Smooth muscle cell (in vitro differentiated cells): Measurements from ENCODE around the gene ROM1. TPM values are rescaled to one million over a fixed set of nuclear protein-coding genes. Genes with fewer than 3 reads are reported as not detected.
A peak's percentile ranks its signal among the peaks of the same experiment; 100 is the strongest.
"Not testable (repeated sequence)": the region's sequence is repeated elsewhere in the genome, so short reads cannot be mapped to it uniquely, and the experiment has no call there.

Experiments
- DNase-seq: peaks from one replicate; lab custom pipeline; 2025; ENCODE audit not compliant: unreplicated experiment; lab: John Stamatoyannopoulos, UW
- H2AFZ ChIP-seq: fragments of 200-600 bp; sonication (generic); 2 replicates; pipeline ENCODE4 v1.6.0; 2016; ENCODE audit warnings: antibody characterized with exemption, low read depth, mild to moderate bottlenecking
- H3F3A ChIP-seq: fragments of 200-600 bp; sonication (generic); 2 replicates; pipeline ENCODE4 v1.6.0; 2017; ENCODE audit warnings: antibody characterized with exemption, low read depth
- H3K27ac ChIP-seq: fragments of 200-600 bp; sonication (generic); 2 replicates; pipeline ENCODE4 v1.5.1; 2016; ENCODE audit warnings: low read depth, mild to moderate bottlenecking
- H3K27me3 ChIP-seq: fragments of 200-600 bp; sonication (generic); 2 replicates; pipeline ENCODE4 v1.6.1; 2016; ENCODE audit warnings: low read depth, mild to moderate bottlenecking
- H3K36me3 ChIP-seq: fragments of 200-600 bp; sonication (generic); 2 replicates; pipeline ENCODE4 v1.5.1; 2016; ENCODE audit warnings: low read depth
- H3K4me1 ChIP-seq: fragments of 200-600 bp; sonication (generic); 2 replicates; pipeline ENCODE4 v1.5.1; 2016; ENCODE audit warnings: low read depth
- H3K4me2 ChIP-seq: fragments of 200-600 bp; sonication (generic); 2 replicates; pipeline ENCODE4 v1.6.0; 2016; ENCODE audit warnings: mild to moderate bottlenecking
- H3K4me3 ChIP-seq: fragments of 200-600 bp; sonication (generic); 2 replicates; pipeline ENCODE4 v1.5.1; 2016; ENCODE audit warnings: mild to moderate bottlenecking
- H3K79me2 ChIP-seq: fragments of 200-600 bp; sonication (generic); 2 replicates; pipeline ENCODE4 v1.6.0; 2016; ENCODE audit warnings: low read depth, mild to moderate bottlenecking
- H3K9ac ChIP-seq: fragments of 200-600 bp; sonication (generic); 2 replicates; pipeline ENCODE4 v1.6.0; 2016; ENCODE audit warnings: low read depth
- H3K9me3 ChIP-seq: fragments of 200-600 bp; sonication (generic); replicated peaks from 2 replicates; pipeline ENCODE4 v1.5.1; 2016; ENCODE audit warnings: low read depth
- H4K20me1 ChIP-seq: fragments of 200-600 bp; sonication (generic); 2 replicates; pipeline ENCODE4 v1.6.0; 2016; ENCODE audit warnings: low read depth
- CTCF ChIP-seq: fragments of 200-600 bp; sonication (generic); IDR thresholded peaks from 2 replicates; pipeline ENCODE4 v1.5.1; 2017; ENCODE audit warnings: borderline replicate concordance, mild to moderate bottlenecking, antibody characterized with exemption; ENCODE audit not compliant: insufficient read depth, poor library complexity, severe bottlenecking
- WGBS: methylation state at CpG from one replicate; pipeline ENCODE4 v1.1.7; 2016; ENCODE audit warnings: low lambda C conversion rate; 5-methylcytosine and 5-hydroxymethylcytosine counted together
- polyA plus RNA-seq: library from polyadenylated mRNA; unstranded; fragments of >200 nt; fragmentation: Nextera tagmentation; extraction: Ambion mirVana; gene quantifications from 2 replicates; pipeline ENCODE4 v1.2.1, GENCODE V29; 2016
- total RNA-seq: library from RNA; depleted of rRNA; stranded (reverse); fragments of >200 nt; gene quantifications from 2 replicates; pipeline ENCODE4 v1.2.3, GENCODE V29; 2014

Gene ROM1
- total and polyA plus RNA-seq, 2 experiments from 2014 or later, result 1.4 to 4.0 TPM

DNA sequence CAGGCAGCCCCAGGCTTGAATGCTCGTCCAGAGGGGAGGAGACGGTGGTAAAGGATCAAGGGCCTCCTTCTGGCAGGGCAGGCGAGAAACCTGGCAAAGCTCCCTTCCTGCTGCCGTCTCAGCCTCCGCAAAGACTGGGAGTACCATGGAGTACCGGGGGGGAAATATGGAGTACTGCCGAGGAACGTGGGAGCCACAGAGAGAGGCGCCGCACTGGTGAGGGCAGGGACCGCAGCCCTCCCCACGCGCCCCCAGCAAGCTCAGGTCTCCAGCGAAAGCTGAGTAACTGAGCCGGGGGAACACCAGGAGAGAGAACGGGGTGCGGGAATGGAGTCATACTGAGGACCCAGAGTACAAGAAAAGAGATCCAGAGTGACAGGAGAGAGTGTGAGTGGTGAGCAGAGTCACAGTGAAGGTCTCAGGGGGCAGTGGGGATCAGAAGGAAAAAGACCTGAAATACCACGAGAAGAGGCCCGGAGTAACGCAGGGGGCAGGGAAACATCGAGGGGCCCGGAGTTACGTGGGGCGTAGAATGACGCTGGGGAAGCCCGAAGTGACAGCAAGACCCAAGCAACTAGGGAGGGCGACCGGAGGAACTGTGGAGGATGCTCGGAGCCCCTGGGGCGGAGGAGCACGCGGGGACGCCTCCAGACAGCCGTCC, 1.2 kb upstream of the ROM1 start:
- Histone ChIP-seq H3K27ac (peak overlapping the region; percentile 56), H3K79me2 (peaks cover 8% of the 10 kb centered on the region), H3K9me3 (no peaks in the 10 kb centered on the region), H3K4me1 (peaks cover 11% of the 10 kb centered on the region), H4K20me1 (no peaks in the 10 kb centered on the region), H3K4me3 (peak overlapping the region; percentile 78), H3F3A (peaks cover 12% of the 10 kb centered on the region), H3K27me3 (no peaks in the 10 kb centered on the region), H2AFZ (peak overlapping the region; percentile 46), H3K36me3 (no peaks in the 10 kb centered on the region), H3K9ac (peak overlapping the region; percentile 79), H3K4me2 (peak overlapping the region; percentile 82)
- WGBS, result 3% methylated on average over 26 of the region's 34 CpGs
- DNase-seq, result no peak
- TF ChIP-seq CTCF, result no peak

GRCh38 chr11:62613291-62613778, 278 bp downstream of the ROM1 start:
- Histone ChIP-seq H3K9me3 (no peaks in the 10 kb centered on the region), H3F3A (peaks cover 12% of the 10 kb centered on the region), H3K27ac (no peak overlapping the region), H4K20me1 (no peaks in the 10 kb centered on the region), H3K36me3 (no peaks in the 10 kb centered on the region), H3K79me2 (peaks cover 8% of the 10 kb centered on the region), H2AFZ (no peak overlapping the region), H3K4me1 (peaks cover 11% of the 10 kb centered on the region), H3K4me2 (peak overlapping the region; percentile 82), H3K4me3 (no peak overlapping the region), H3K27me3 (no peaks in the 10 kb centered on the region), H3K9ac (no peak overlapping the region)
- 91% methylated on average over 15 of the region's 15 CpGs for WGBS
- no peak for DNase-seq
- no peak for TF ChIP-seq CTCF

DNA sequence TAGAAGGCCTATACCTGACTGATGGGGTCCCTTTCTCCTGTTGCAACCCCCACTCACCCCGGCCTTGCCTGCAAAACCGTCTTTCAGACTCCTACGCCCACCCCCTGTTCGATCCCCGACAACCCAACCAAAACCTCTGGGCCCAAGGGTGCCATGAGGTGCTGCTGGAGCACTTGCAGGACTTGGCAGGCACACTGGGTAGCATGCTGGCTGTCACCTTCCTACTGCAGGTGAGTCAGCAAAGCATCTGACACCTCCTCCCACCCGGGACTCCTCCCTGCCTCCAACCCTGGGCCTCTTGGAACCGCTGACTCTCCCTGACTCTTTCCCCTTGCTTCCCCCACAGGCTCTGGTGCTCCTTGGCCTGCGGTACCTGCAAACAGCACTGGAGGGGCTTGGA, 1.2 kb downstream of the ROM1 start:
- peaks cover 8% of the 10 kb centered on the region for H3K79me2 ChIP-seq
- H3K27me3 ChIP-seq, result no peaks in the 10 kb centered on the region
- H3K27ac ChIP-seq, result peak overlapping the region; percentile 44
- peaks cover 11% of the 10 kb centered on the region for H3K4me1 ChIP-seq
- H3K4me3 ChIP-seq, result no peak overlapping the region
- H3K36me3 ChIP-seq, result no peaks in the 10 kb centered on the region
- no peaks in the 10 kb centered on the region for H4K20me1 ChIP-seq
- 73% methylated on average over 8 of the region's 8 CpGs for WGBS
- no peak overlapping the region for H3K9ac ChIP-seq
- no peak overlapping the region for H2AFZ ChIP-seq
- no peaks in the 10 kb centered on the region for H3K9me3 ChIP-seq
- DNase-seq, result no peak
- H3K4me2 ChIP-seq, result no peak overlapping the region
- H3F3A ChIP-seq, result peaks cover 12% of the 10 kb centered on the region
- TF ChIP-seq CTCF, result no peak

DNA sequence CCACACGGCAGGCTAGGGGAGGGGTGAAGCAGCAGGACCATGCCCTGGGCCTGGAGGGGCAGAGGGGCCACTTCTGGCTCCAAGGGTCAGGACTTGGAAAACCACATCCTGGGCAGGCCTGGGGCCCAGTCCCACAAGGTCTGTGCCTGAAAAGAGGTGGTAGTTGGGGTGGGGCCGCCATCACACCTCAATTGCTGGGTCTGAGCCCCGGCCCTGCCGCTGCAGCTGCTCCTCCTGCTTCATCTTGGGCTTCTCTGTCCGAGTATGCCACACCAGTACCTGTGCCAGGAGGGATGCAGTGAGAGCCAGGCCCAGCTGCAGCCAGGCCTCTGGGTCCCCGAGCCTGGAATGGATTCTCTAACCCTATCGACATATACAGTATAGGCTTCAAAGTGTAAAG, 2.5 kb downstream of the ROM1 start:
- Histone ChIP-seq H4K20me1 (no peaks in the 10 kb centered on the region), H3K27ac (no peak overlapping the region), H3K9me3 (no peaks in the 10 kb centered on the region), H3K9ac (no peak overlapping the region), H3K4me2 (no peak overlapping the region), H3F3A (peaks cover 13% of the 10 kb centered on the region), H2AFZ (no peak overlapping the region), H3K4me1 (peaks cover 13% of the 10 kb centered on the region), H3K4me3 (no peak overlapping the region), H3K36me3 (no peaks in the 10 kb centered on the region), H3K79me2 (peaks cover 15% of the 10 kb centered on the region), H3K27me3 (no peaks in the 10 kb centered on the region)
- TF ChIP-seq CTCF, result no peak
- no peak for DNase-seq
- WGBS, result 95% methylated on average over 7 of the region's 7 CpGs

GRCh38 chr11:62616957-62617356, 3.9 kb downstream of the ROM1 start:
- 97% methylated on average over 14 of the region's 14 CpGs for WGBS
- DNase-seq, H3K4me3 ChIP-seq, H2AFZ ChIP-seq, H4K20me1 ChIP-seq, H3K36me3 ChIP-seq, H3K9me3 ChIP-seq, H3K4me1 ChIP-seq, H3K4me2 ChIP-seq, H3K27me3 ChIP-seq, H3K27ac ChIP-seq, H3K9ac ChIP-seq: not testable (repeated sequence)
- Histone ChIP-seq H3F3A (peaks cover 23% of the 10 kb centered on the region), H3K79me2 (peaks cover 13% of the 10 kb centered on the region)
